GM21723 (cell line): ENCODE data around the gene UMODL1.
"Not testable (repeated sequence)": the region's sequence is repeated elsewhere in the genome, so short reads cannot be mapped to it uniquely, and the experiment has no call there.

Experiments used
- ATAC-seq: cut with Tn5 transposase; IDR thresholded peaks from one replicate; pipeline ENCODE4 v1.9.1; 2021; ENCODE audit warnings: mild to moderate bottlenecking, moderate library complexity; ENCODE audit not compliant: unreplicated experiment

UMODL1 gene

GRCh38 chr21:42161401-42161955 lies 90.4 kb downstream of the UMODL1 start:
- no peak for ATAC-seq

- no peak for ATAC-seq
Observed at GRCh38 chr21:42161956-42162681, 91.0 kb downstream of the UMODL1 start.

GRCh38 chr21:42162831-42163510 lies 91.9 kb downstream of the UMODL1 start:
- no peak for ATAC-seq

GRCh38 chr21:42163511-42163863 lies 92.4 kb downstream of the UMODL1 start:
- ATAC-seq = no peak

- ATAC-seq = no peak
Observed at GRCh38 chr21:42164064-42164789, 93.1 kb downstream of the UMODL1 start.

- ATAC-seq = no peak
Observed at GRCh38 chr21:42164818-42165217, 93.7 kb downstream of the UMODL1 start.

GRCh38 chr21:42165901-42166300 lies 94.8 kb downstream of the UMODL1 start:
- no peak for ATAC-seq

GRCh38 chr21:42169758-42170157 lies 98.6 kb downstream of the UMODL1 start:
- no peak for ATAC-seq

GRCh38 chr21:42171091-42172053 lies 100.3 kb downstream of the UMODL1 start:
- no peak for ATAC-seq

- no peak for ATAC-seq
Observed at GRCh38 chr21:42172596-42173483, 101.7 kb downstream of the UMODL1 start.

GRCh38 chr21:42174173-42174572 lies 103.1 kb downstream of the UMODL1 start:
- ATAC-seq = no peak

GRCh38 chr21:42175110-42175710 lies 104.1 kb downstream of the UMODL1 start:
- no peak for ATAC-seq

GRCh38 chr21:42176859-42177258 lies 105.7 kb downstream of the UMODL1 start:
- no peak for ATAC-seq

GRCh38 chr21:42179316-42179715 lies 108.2 kb downstream of the UMODL1 start:
- no peak for ATAC-seq

- ATAC-seq = not testable (repeated sequence)
Observed at GRCh38 chr21:42180001-42180400, 108.9 kb downstream of the UMODL1 start.

- ATAC-seq = no peak
Observed at GRCh38 chr21:42182713-42183371, 111.7 kb downstream of the UMODL1 start.

GRCh38 chr21:42183374-42184266 lies 112.5 kb downstream of the UMODL1 start:
- no peak for ATAC-seq

GRCh38 chr21:42186591-42186990 lies 115.5 kb downstream of the UMODL1 start:
- ATAC-seq = no peak
